GM15510 (cell line): ENCODE results near the gene PKN2.

Source experiments
- POLR2A ChIP-seq: IDR thresholded peaks from 3 replicates; pipeline ENCODE4 v1.6.1; 2011; ENCODE audit warnings: borderline replicate concordance; ENCODE audit not compliant: insufficient read length; ENCODE audit errors: extremely low read depth

PKN2 gene

GRCh38 chr1:88661188-88661587 lies 22.9 kb upstream of the PKN2 start:
- TF ChIP-seq POLR2A: no peak

- TF ChIP-seq POLR2A: no peak
These were observed 21.9 kb upstream of the PKN2 start for GRCh38 chr1:88661951-88662699.

GRCh38 chr1:88662723-88663122 lies 21.4 kb upstream of the PKN2 start:
- no peak for TF ChIP-seq POLR2A

- TF ChIP-seq POLR2A: no peak
These were observed 15.7 kb upstream of the PKN2 start for GRCh38 chr1:88668405-88668804.

GRCh38 chr1:88670462-88670861 lies 13.6 kb upstream of the PKN2 start:
- TF ChIP-seq POLR2A: no peak

GRCh38 chr1:88673446-88673845 lies 10.6 kb upstream of the PKN2 start:
- no peak for TF ChIP-seq POLR2A

GRCh38 chr1:88678405-88678804 lies 5.7 kb upstream of the PKN2 start:
- TF ChIP-seq POLR2A: no peak

- no peak for TF ChIP-seq POLR2A
These were observed 3.6 kb upstream of the PKN2 start for GRCh38 chr1:88680471-88680870.

- no peak for TF ChIP-seq POLR2A
These were observed 3.0 kb upstream of the PKN2 start for GRCh38 chr1:88680911-88681622.

GRCh38 chr1:88684482-88685258 lies 597 bp downstream of the PKN2 start:
- peak; percentile 47 for TF ChIP-seq POLR2A

GRCh38 chr1:88685259-88685620 lies 1.2 kb downstream of the PKN2 start:
- TF ChIP-seq POLR2A: no peak

- TF ChIP-seq POLR2A: no peak
These were observed 7.5 kb downstream of the PKN2 start for GRCh38 chr1:88691540-88691939.

GRCh38 chr1:88695781-88696180 lies 11.7 kb downstream of the PKN2 start:
- TF ChIP-seq POLR2A: no peak

- no peak for TF ChIP-seq POLR2A
These were observed 13.4 kb downstream of the PKN2 start for GRCh38 chr1:88697503-88697902.

GRCh38 chr1:88698140-88698539 lies 14.1 kb downstream of the PKN2 start:
- no peak for TF ChIP-seq POLR2A

GRCh38 chr1:88698764-88699163 lies 14.7 kb downstream of the PKN2 start:
- no peak for TF ChIP-seq POLR2A

- TF ChIP-seq POLR2A: no peak
These were observed 16.4 kb downstream of the PKN2 start for GRCh38 chr1:88700425-88701013.
